ENCODE data around the gene ZNHIT1.

The ZNHIT1 gene

GRCh38 chr7:101207459-101207858 lies 10.5 kb upstream of the ZNHIT1 start:
- H3K36me3 ChIP-seq (ENCODE audit: insufficient read depth, low read length), result peaks cover 31% of the 10 kb centered on the region

GRCh38 chr7:101208794-101209193 lies 9.2 kb upstream of the ZNHIT1 start:
- Histone ChIP-seq H3K27me3 (ENCODE audit: control insufficient read depth in 1 of 2, insufficient read depth in 2 of 2, low read length in 2 of 2) (no peaks in the 10 kb centered on the region), H3K4me3 (ENCODE audit: low read depth in 1 of 2, low read length in 2 of 2) (no peak overlapping the region), H3K4me1 (ENCODE audit: insufficient read depth, low read length) (no peaks in the 10 kb centered on the region), H3K9me3 (ENCODE audit: low read length) (no peaks in the 10 kb centered on the region), H3K9ac (ENCODE audit: low read length) (no peak overlapping the region), H3K36me3 (ENCODE audit: insufficient read depth, low read length) (peaks cover 34% of the 10 kb centered on the region), H3K27ac (ENCODE audit: low read depth, low read length) (no peak overlapping the region)

More at GRCh38 chr7:101207459-101207858, 10.5 kb upstream of the ZNHIT1 start:
- Histone ChIP-seq H3K27me3 (ENCODE audit: control insufficient read depth in 1 of 2, insufficient read depth in 2 of 2, low read length in 2 of 2) (peaks cover 0 to 9% of the 10 kb centered on the region in 2 donors), H3K4me3 (ENCODE audit: low read depth in 1 of 2, low read length in 2 of 2) (no peak overlapping the region), H3K9ac (ENCODE audit: low read length) (no peak overlapping the region), H3K27ac (ENCODE audit: low read depth, low read length) (no peak overlapping the region), H3K4me1 (ENCODE audit: insufficient read depth, low read length) (no peaks in the 10 kb centered on the region), H3K9me3 (ENCODE audit: low read length) (no peaks in the 10 kb centered on the region)

GRCh38 chr7:101210143-101210542 lies 7.8 kb upstream of the ZNHIT1 start:
- H3K27ac ChIP-seq (ENCODE audit: low read depth, low read length), result no peak overlapping the region
- H3K36me3 ChIP-seq (ENCODE audit: insufficient read depth, low read length), result peaks cover 39% of the 10 kb centered on the region
- peaks cover 4% of the 10 kb centered on the region for H3K4me1 ChIP-seq (ENCODE audit: insufficient read depth, low read length)
- H3K9ac ChIP-seq (ENCODE audit: low read length), result no peak overlapping the region
- H3K27me3 ChIP-seq (ENCODE audit: control insufficient read depth in 1 of 2, insufficient read depth in 2 of 2, low read length in 2 of 2), result no peaks in the 10 kb centered on the region
- H3K4me3 ChIP-seq (ENCODE audit: low read depth in 1 of 2, low read length in 2 of 2), result no peak overlapping the region
- no peaks in the 10 kb centered on the region for H3K9me3 ChIP-seq (ENCODE audit: low read length)

GRCh38 chr7:101211501-101211900 lies 6.5 kb upstream of the ZNHIT1 start:
- H3K36me3 ChIP-seq (ENCODE audit: insufficient read depth, low read length), result peaks cover 44% of the 10 kb centered on the region
- H3K9ac ChIP-seq (ENCODE audit: low read length), result no peak overlapping the region
- H3K4me1 ChIP-seq (ENCODE audit: insufficient read depth, low read length), result peaks cover 11% of the 10 kb centered on the region
- no peak overlapping the region for H3K4me3 ChIP-seq (ENCODE audit: low read depth in 1 of 2, low read length in 2 of 2)
- H3K9me3 ChIP-seq (ENCODE audit: low read length), result no peaks in the 10 kb centered on the region
- H3K27me3 ChIP-seq (ENCODE audit: control insufficient read depth in 1 of 2, insufficient read depth in 2 of 2, low read length in 2 of 2), result no peaks in the 10 kb centered on the region
- H3K27ac ChIP-seq (ENCODE audit: low read depth, low read length), result no peak overlapping the region

GRCh38 chr7:101212014-101212413 lies 6.0 kb upstream of the ZNHIT1 start:
- H3K4me3 ChIP-seq (ENCODE audit: low read depth in 1 of 2, low read length in 2 of 2), result no peak overlapping the region
- no peaks in the 10 kb centered on the region for H3K27me3 ChIP-seq (ENCODE audit: control insufficient read depth in 1 of 2, insufficient read depth in 2 of 2, low read length in 2 of 2)
- H3K27ac ChIP-seq (ENCODE audit: low read depth, low read length), result no peak overlapping the region
- H3K9me3 ChIP-seq (ENCODE audit: low read length), result no peaks in the 10 kb centered on the region
- H3K9ac ChIP-seq (ENCODE audit: low read length), result no peak overlapping the region
- H3K36me3 ChIP-seq (ENCODE audit: insufficient read depth, low read length), result peaks cover 44% of the 10 kb centered on the region
- H3K4me1 ChIP-seq (ENCODE audit: insufficient read depth, low read length), result peaks cover 14% of the 10 kb centered on the region

GRCh38 chr7:101216001-101216859 lies 1.7 kb upstream of the ZNHIT1 start:
- H3K9me3 ChIP-seq (ENCODE audit: low read length), result no peaks in the 10 kb centered on the region
- no peaks in the 10 kb centered on the region for H3K27me3 ChIP-seq (ENCODE audit: control insufficient read depth in 1 of 2, insufficient read depth in 2 of 2, low read length in 2 of 2)
- H3K4me3 ChIP-seq (ENCODE audit: low read depth in 1 of 2, low read length in 2 of 2), result peak overlapping the region; percentile 91 to 99
- H3K27ac ChIP-seq (ENCODE audit: low read depth, low read length), result peak overlapping the region; percentile 95
- peak overlapping the region; percentile 53 for H3K9ac ChIP-seq (ENCODE audit: low read length)
- H3K4me1 ChIP-seq (ENCODE audit: insufficient read depth, low read length), result peaks cover 24% of the 10 kb centered on the region
- peaks cover 25% of the 10 kb centered on the region for H3K36me3 ChIP-seq (ENCODE audit: insufficient read depth, low read length)

GRCh38 chr7:101216860-101217387 lies 1.0 kb upstream of the ZNHIT1 start:
- Histone ChIP-seq H3K27ac (ENCODE audit: low read depth, low read length) (peak overlapping the region; percentile 95), H3K9me3 (ENCODE audit: low read length) (no peaks in the 10 kb centered on the region), H3K36me3 (ENCODE audit: insufficient read depth, low read length) (peaks cover 18% of the 10 kb centered on the region), H3K4me1 (ENCODE audit: insufficient read depth, low read length) (peaks cover 24% of the 10 kb centered on the region), H3K27me3 (ENCODE audit: control insufficient read depth in 1 of 2, insufficient read depth in 2 of 2, low read length in 2 of 2) (no peaks in the 10 kb centered on the region), H3K4me3 (ENCODE audit: low read depth in 1 of 2, low read length in 2 of 2) (peak overlapping the region; percentile 91 to 99), H3K9ac (ENCODE audit: low read length) (peak overlapping the region; percentile 53)

- Histone ChIP-seq H3K27me3 (ENCODE audit: control insufficient read depth in 1 of 2, insufficient read depth in 2 of 2, low read length in 2 of 2) (no peaks in the 10 kb centered on the region), H3K9ac (ENCODE audit: low read length) (peak overlapping the region; percentile 75), H3K4me3 (ENCODE audit: low read depth in 1 of 2, low read length in 2 of 2) (peak overlapping the region; percentile 91 to 99), H3K36me3 (ENCODE audit: insufficient read depth, low read length) (peaks cover 18% of the 10 kb centered on the region), H3K4me1 (ENCODE audit: insufficient read depth, low read length) (peaks cover 24% of the 10 kb centered on the region), H3K9me3 (ENCODE audit: low read length) (no peaks in the 10 kb centered on the region), H3K27ac (ENCODE audit: low read depth, low read length) (peak overlapping the region; percentile 63)
Measured at GRCh38 chr7:101218236-101219125, 516 bp downstream of the ZNHIT1 start.

- no peaks in the 10 kb centered on the region for H3K9me3 ChIP-seq (ENCODE audit: low read length)
- no peak overlapping the region for H3K27ac ChIP-seq (ENCODE audit: low read depth, low read length)
- H3K4me1 ChIP-seq (ENCODE audit: insufficient read depth, low read length), result peaks cover 20% of the 10 kb centered on the region
- H3K4me3 ChIP-seq (ENCODE audit: low read depth in 1 of 2, low read length in 2 of 2), result no peak overlapping the region
- H3K27me3 ChIP-seq (ENCODE audit: control insufficient read depth in 1 of 2, insufficient read depth in 2 of 2, low read length in 2 of 2), result no peaks in the 10 kb centered on the region
- H3K9ac ChIP-seq (ENCODE audit: low read length), result no peak overlapping the region
- H3K36me3 ChIP-seq (ENCODE audit: insufficient read depth, low read length), result peaks cover 21% of the 10 kb centered on the region
Measured at GRCh38 chr7:101220295-101220694, 2.3 kb downstream of the ZNHIT1 start.

GRCh38 chr7:101222275-101222830 lies 4.4 kb downstream of the ZNHIT1 start:
- Histone ChIP-seq H3K27me3 (ENCODE audit: control insufficient read depth in 1 of 2, insufficient read depth in 2 of 2, low read length in 2 of 2) (no peaks in the 10 kb centered on the region), H3K27ac (ENCODE audit: low read depth, low read length) (no peak overlapping the region), H3K4me1 (ENCODE audit: insufficient read depth, low read length) (peaks cover 10% of the 10 kb centered on the region), H3K9me3 (ENCODE audit: low read length) (no peaks in the 10 kb centered on the region), H3K9ac (ENCODE audit: low read length) (no peak overlapping the region), H3K4me3 (ENCODE audit: low read depth in 1 of 2, low read length in 2 of 2) (no peak overlapping the region), H3K36me3 (ENCODE audit: insufficient read depth, low read length) (peaks cover 22% of the 10 kb centered on the region)

- peaks cover 8% of the 10 kb centered on the region for H3K4me1 ChIP-seq (ENCODE audit: insufficient read depth, low read length)
- no peak overlapping the region for H3K9ac ChIP-seq (ENCODE audit: low read length)
- peaks cover 28% of the 10 kb centered on the region for H3K36me3 ChIP-seq (ENCODE audit: insufficient read depth, low read length)
- H3K4me3 ChIP-seq (ENCODE audit: low read depth in 1 of 2, low read length in 2 of 2), result no peak overlapping the region
- H3K27me3 ChIP-seq (ENCODE audit: control insufficient read depth in 1 of 2, insufficient read depth in 2 of 2, low read length in 2 of 2), result no peaks in the 10 kb centered on the region
- no peak overlapping the region for H3K27ac ChIP-seq (ENCODE audit: low read depth, low read length)
- no peaks in the 10 kb centered on the region for H3K9me3 ChIP-seq (ENCODE audit: low read length)
Measured at GRCh38 chr7:101223528-101223927, 5.6 kb downstream of the ZNHIT1 start.
